ENCODE data around the gene ANKRD42. TPM values are rescaled to one million over a fixed set of nuclear protein-coding genes. Genes with fewer than 3 reads are reported as not detected.
"Not testable (repeated sequence)": the region's sequence is repeated elsewhere in the genome, so short reads cannot be mapped to it uniquely, and the experiment has no call there.

Gene ANKRD42
- polyA plus RNA-seq, 6 donors from 2014 or later = 6.1 to 12.7 (median 7.5) TPM

GRCh38 chr11:83259559-83259958 lies 66.0 kb downstream of the ANKRD42 start:
- ATAC-seq (ENCODE audit: low read depth in 2 of 2) (no peak), DNase-seq (no peak)
- peak overlapping the region in 1 of 6 donors; percentile 39 for H3K27ac Mint-ChIP-seq
- H3K36me3 Mint-ChIP-seq = peaks cover 7 to 8% of the 10 kb centered on the region in 2 donors
- H3K4me3 Mint-ChIP-seq = no peak overlapping the region
- no peaks in the 10 kb centered on the region for H3K4me1 Mint-ChIP-seq
- H3K27me3 Mint-ChIP-seq = no peaks in the 10 kb centered on the region
- H3K9me3 Mint-ChIP-seq = no peaks in the 10 kb centered on the region

GRCh38 chr11:83265331-83265730 lies 71.8 kb downstream of the ANKRD42 start:
- ATAC-seq (ENCODE audit: low read depth in 2 of 2) (no peak), DNase-seq (no peak)
- peaks cover 0 to under 1% (median 0%) of the 10 kb centered on the region in 7 donors for H3K9me3 Mint-ChIP-seq
- H3K27me3 Mint-ChIP-seq = no peaks in the 10 kb centered on the region
- no peak overlapping the region for H3K4me3 Mint-ChIP-seq
- H3K4me1 Mint-ChIP-seq = peaks cover 8 to 21% (median 10%) of the 10 kb centered on the region in 3 donors
- peaks cover 23 to 27% of the 10 kb centered on the region in 2 donors for H3K36me3 Mint-ChIP-seq
- H3K27ac Mint-ChIP-seq = no peak overlapping the region

GRCh38 chr11:83269080-83269479 lies 75.6 kb downstream of the ANKRD42 start:
- H3K27me3 Mint-ChIP-seq; H3K9me3 Mint-ChIP-seq; DNase-seq; ATAC-seq (ENCODE audit: low read depth in 2 of 2): not testable (repeated sequence)
- Mint-ChIP-seq H3K4me1 (peaks cover 8 to 23% (median 12%) of the 10 kb centered on the region in 3 donors), H3K36me3 (peaks cover 28 to 36% of the 10 kb centered on the region in 2 donors), H3K4me3 (peak overlapping the region in 1 of 8 donors; percentile 7), H3K27ac (peak overlapping the region in 2 of 6 donors; percentile 21 to 31)

GRCh38 chr11:83271734-83272133 lies 78.2 kb downstream of the ANKRD42 start:
- ATAC-seq (ENCODE audit: low read depth in 2 of 2); DNase-seq; H3K27ac Mint-ChIP-seq; H3K4me3 Mint-ChIP-seq; H3K9me3 Mint-ChIP-seq; H3K27me3 Mint-ChIP-seq: not testable (repeated sequence)
- peaks cover 8 to 23% (median 12%) of the 10 kb centered on the region in 3 donors for H3K4me1 Mint-ChIP-seq
- peaks cover 28 to 37% of the 10 kb centered on the region in 2 donors for H3K36me3 Mint-ChIP-seq

GRCh38 chr11:83272627-83273026 lies 79.1 kb downstream of the ANKRD42 start:
- no peak overlapping the region for H3K27ac Mint-ChIP-seq
- H3K4me3 Mint-ChIP-seq = no peak overlapping the region
- H3K4me1 Mint-ChIP-seq = peaks cover 8 to 23% (median 12%) of the 10 kb centered on the region in 3 donors

GRCh38 chr11:83275888-83276641 lies 82.6 kb downstream of the ANKRD42 start:
- no peak overlapping the region for H3K4me3 Mint-ChIP-seq
- peaks cover 0 to 4% (median 0%) of the 10 kb centered on the region in 7 donors for H3K9me3 Mint-ChIP-seq
- DNase-seq (no peak), ATAC-seq (ENCODE audit: low read depth in 2 of 2) (no peak)
- peaks cover 29 to 34% of the 10 kb centered on the region in 2 donors for H3K36me3 Mint-ChIP-seq
- H3K4me1 Mint-ChIP-seq = peaks cover 0 to 9% (median 8%) of the 10 kb centered on the region in 3 donors
- no peaks in the 10 kb centered on the region for H3K27me3 Mint-ChIP-seq
- H3K27ac Mint-ChIP-seq = peak overlapping the region in 2 of 6 donors; percentile 22 to 67

More at GRCh38 chr11:83272627-83273026, 79.1 kb downstream of the ANKRD42 start:
- Mint-ChIP-seq H3K27me3 (no peaks in the 10 kb centered on the region), H3K9me3 (peaks cover 0 to 6% (median 0%) of the 10 kb centered on the region in 7 donors), H3K36me3 (peaks cover 21 to 33% of the 10 kb centered on the region in 2 donors)
- ATAC-seq (ENCODE audit: low read depth in 2 of 2) = no peak
- DNase-seq = no peak

GRCh38 chr11:83278351-83278750 lies 84.8 kb downstream of the ANKRD42 start:
- Mint-ChIP-seq H3K27ac (no peak overlapping the region), H3K36me3 (peaks cover 18% of the 10 kb centered on the region in 2 donors), H3K9me3 (no peaks in the 10 kb centered on the region), H3K27me3 (no peaks in the 10 kb centered on the region), H3K4me1 (peaks cover 16 to 23% (median 17%) of the 10 kb centered on the region in 3 donors), H3K4me3 (no peak overlapping the region)
- DNase-seq (no peak), ATAC-seq (ENCODE audit: low read depth in 2 of 2) (no peak)

GRCh38 chr11:83280256-83280655 lies 86.7 kb downstream of the ANKRD42 start:
- Mint-ChIP-seq H3K9me3 (no peaks in the 10 kb centered on the region), H3K27me3 (no peaks in the 10 kb centered on the region), H3K36me3 (peaks cover 12 to 18% of the 10 kb centered on the region in 2 donors), H3K27ac (peak overlapping the region in 1 of 6 donors; percentile 19), H3K4me1 (peaks cover 24 to 34% (median 32%) of the 10 kb centered on the region in 3 donors), H3K4me3 (no peak overlapping the region)
- ATAC-seq (ENCODE audit: low read depth in 2 of 2) (no peak), DNase-seq (no peak)

- peak overlapping the region in 3 of 8 donors; percentile 16 to 53 (median 49) for H3K4me3 Mint-ChIP-seq
- peak overlapping the region in 2 of 6 donors; percentile 34 to 84 for H3K27ac Mint-ChIP-seq
- DNase-seq (no peak), ATAC-seq (ENCODE audit: low read depth in 2 of 2) (no peak)
- H3K27me3 Mint-ChIP-seq = no peaks in the 10 kb centered on the region
- H3K4me1 Mint-ChIP-seq = peaks cover 25 to 44% (median 35%) of the 10 kb centered on the region in 3 donors
- H3K36me3 Mint-ChIP-seq = peaks cover 12 to 18% of the 10 kb centered on the region in 2 donors
- H3K9me3 Mint-ChIP-seq = no peaks in the 10 kb centered on the region
These were observed 88.7 kb downstream of the ANKRD42 start for GRCh38 chr11:83282084-83282716.

GRCh38 chr11:83284501-83285150 lies 91.1 kb downstream of the ANKRD42 start:
- Mint-ChIP-seq H3K9me3 (no peaks in the 10 kb centered on the region), H3K36me3 (peaks cover 8 to 13% of the 10 kb centered on the region in 2 donors), H3K27ac (peak overlapping the region; percentile 98 to 100 (median 99)), H3K27me3 (no peaks in the 10 kb centered on the region), H3K4me3 (peak overlapping the region; percentile 96 to 100 (median 98)), H3K4me1 (peaks cover 31 to 51% (median 44%) of the 10 kb centered on the region in 3 donors)
- ATAC-seq (ENCODE audit: low read depth in 2 of 2) (no peak), DNase-seq (no peak)

- Mint-ChIP-seq H3K4me3 (peak overlapping the region; percentile 96 to 100 (median 98)), H3K4me1 (peaks cover 28 to 51% (median 40%) of the 10 kb centered on the region in 3 donors), H3K27me3 (no peaks in the 10 kb centered on the region), H3K36me3 (peaks cover 5 to 6% of the 10 kb centered on the region in 2 donors), H3K9me3 (no peaks in the 10 kb centered on the region), H3K27ac (peak overlapping the region; percentile 98 to 100 (median 99))
- ATAC-seq (ENCODE audit: low read depth in 2 of 2) = peak; percentile 29 to 37
- DNase-seq = peak; percentile 2
These were observed 91.7 kb downstream of the ANKRD42 start for GRCh38 chr11:83285151-83285770.

- H3K36me3 Mint-ChIP-seq = no peaks in the 10 kb centered on the region
- H3K4me3 Mint-ChIP-seq = peak within 1 kb of the TSS; percentile 96 to 100 (median 98)
- H3K27me3 Mint-ChIP-seq = no peaks in the 10 kb centered on the region
- H3K27ac Mint-ChIP-seq = peak within 1 kb of the TSS; percentile 98 to 100 (median 99)
- DNase-seq (peak; percentile 96), ATAC-seq (ENCODE audit: low read depth in 2 of 2) (peak; percentile 86 to 88)
- peaks cover 24 to 51% (median 35%) of the 10 kb centered on the region in 3 donors for H3K4me1 Mint-ChIP-seq
- no peaks in the 10 kb centered on the region for H3K9me3 Mint-ChIP-seq
These were observed 92.4 kb downstream of the ANKRD42 start, which contains the start of gene CCDC90B for GRCh38 chr11:83285771-83286528. Gene CCDC90B (minus strand): TSS chr11:83286367. CDS start chr11:83285972, 395 bp downstream.

Data from naive B cell (primary cell).